Smooth muscle cell (in vitro differentiated cells): Measurements from ENCODE around the gene PRKCE. TPM values are rescaled to one million over a fixed set of nuclear protein-coding genes. Genes with fewer than 3 reads are reported as not detected.

Source experiments
- DNase-seq: peaks from one replicate; lab custom pipeline; 2025; ENCODE audit not compliant: unreplicated experiment; lab: John Stamatoyannopoulos, UW
- H2AFZ ChIP-seq: fragments of 200-600 bp; sonication (generic); 2 replicates; pipeline ENCODE4 v1.6.0; 2016; ENCODE audit warnings: antibody characterized with exemption, low read depth, mild to moderate bottlenecking
- H3F3A ChIP-seq: fragments of 200-600 bp; sonication (generic); 2 replicates; pipeline ENCODE4 v1.6.0; 2017; ENCODE audit warnings: antibody characterized with exemption, low read depth
- H3K27ac ChIP-seq: fragments of 200-600 bp; sonication (generic); 2 replicates; pipeline ENCODE4 v1.5.1; 2016; ENCODE audit warnings: low read depth, mild to moderate bottlenecking
- H3K27me3 ChIP-seq: fragments of 200-600 bp; sonication (generic); 2 replicates; pipeline ENCODE4 v1.6.1; 2016; ENCODE audit warnings: low read depth, mild to moderate bottlenecking
- H3K36me3 ChIP-seq: fragments of 200-600 bp; sonication (generic); 2 replicates; pipeline ENCODE4 v1.5.1; 2016; ENCODE audit warnings: low read depth
- H3K4me1 ChIP-seq: fragments of 200-600 bp; sonication (generic); 2 replicates; pipeline ENCODE4 v1.5.1; 2016; ENCODE audit warnings: low read depth
- H3K4me2 ChIP-seq: fragments of 200-600 bp; sonication (generic); 2 replicates; pipeline ENCODE4 v1.6.0; 2016; ENCODE audit warnings: mild to moderate bottlenecking
- H3K4me3 ChIP-seq: fragments of 200-600 bp; sonication (generic); 2 replicates; pipeline ENCODE4 v1.5.1; 2016; ENCODE audit warnings: mild to moderate bottlenecking
- H3K79me2 ChIP-seq: fragments of 200-600 bp; sonication (generic); 2 replicates; pipeline ENCODE4 v1.6.0; 2016; ENCODE audit warnings: low read depth, mild to moderate bottlenecking
- H3K9ac ChIP-seq: fragments of 200-600 bp; sonication (generic); 2 replicates; pipeline ENCODE4 v1.6.0; 2016; ENCODE audit warnings: low read depth
- H3K9me3 ChIP-seq: fragments of 200-600 bp; sonication (generic); replicated peaks from 2 replicates; pipeline ENCODE4 v1.5.1; 2016; ENCODE audit warnings: low read depth
- H4K20me1 ChIP-seq: fragments of 200-600 bp; sonication (generic); 2 replicates; pipeline ENCODE4 v1.6.0; 2016; ENCODE audit warnings: low read depth
- CTCF ChIP-seq: fragments of 200-600 bp; sonication (generic); IDR thresholded peaks from 2 replicates; pipeline ENCODE4 v1.5.1; 2017; ENCODE audit warnings: borderline replicate concordance, mild to moderate bottlenecking, antibody characterized with exemption; ENCODE audit not compliant: insufficient read depth, poor library complexity, severe bottlenecking
- WGBS: methylation state at CpG from one replicate; pipeline ENCODE4 v1.1.7; 2016; ENCODE audit warnings: low lambda C conversion rate; 5-methylcytosine and 5-hydroxymethylcytosine counted together
- polyA plus RNA-seq: library from polyadenylated mRNA; unstranded; fragments of >200 nt; fragmentation: Nextera tagmentation; extraction: Ambion mirVana; gene quantifications from 2 replicates; pipeline ENCODE4 v1.2.1, GENCODE V29; 2016
- total RNA-seq: library from RNA; depleted of rRNA; stranded (reverse); fragments of >200 nt; gene quantifications from 2 replicates; pipeline ENCODE4 v1.2.3, GENCODE V29; 2014

The PRKCE gene
- total and polyA plus RNA-seq, 2 experiments from 2014 or later: 20.6 to 29.1 TPM

- Histone ChIP-seq H2AFZ (no peak overlapping the region), H3K4me2 (no peak overlapping the region), H3K27me3 (no peaks in the 10 kb centered on the region), H3K27ac (no peak overlapping the region), H3K4me3 (no peak overlapping the region), H3F3A (no peaks in the 10 kb centered on the region), H3K9me3 (no peaks in the 10 kb centered on the region), H3K36me3 (no peaks in the 10 kb centered on the region), H3K79me2 (peaks cover 12% of the 10 kb centered on the region), H4K20me1 (peaks cover 90% of the 10 kb centered on the region), H3K9ac (no peak overlapping the region), H3K4me1 (peaks cover 7% of the 10 kb centered on the region)
- TF ChIP-seq CTCF: no peak
- DNase-seq: no peak
- 100% methylated on average over 4 of the region's 4 CpGs for WGBS
Measured at GRCh38 chr2:45864121-45864520, 212.6 kb downstream of the PRKCE start.

GRCh38 chr2:45867349-45867748, 215.9 kb downstream of the PRKCE start:
- Histone ChIP-seq H3K4me2 (no peak overlapping the region), H3K36me3 (no peaks in the 10 kb centered on the region), H4K20me1 (peaks cover 97% of the 10 kb centered on the region), H3K9me3 (no peaks in the 10 kb centered on the region), H3K4me3 (no peak overlapping the region), H2AFZ (no peak overlapping the region), H3F3A (no peaks in the 10 kb centered on the region), H3K27ac (no peak overlapping the region), H3K79me2 (peaks cover 11% of the 10 kb centered on the region), H3K27me3 (no peaks in the 10 kb centered on the region), H3K4me1 (no peaks in the 10 kb centered on the region), H3K9ac (no peak overlapping the region)
- TF ChIP-seq CTCF: no peak
- no peak for DNase-seq
- WGBS: 95% methylated on average over 3 of the region's 3 CpGs

- Histone ChIP-seq H3K4me1 (no peaks in the 10 kb centered on the region), H3K27me3 (no peaks in the 10 kb centered on the region), H3K9me3 (no peaks in the 10 kb centered on the region), H3K79me2 (peaks cover 11% of the 10 kb centered on the region), H3F3A (no peaks in the 10 kb centered on the region), H3K36me3 (no peaks in the 10 kb centered on the region), H3K9ac (no peak overlapping the region), H4K20me1 (peaks cover 97% of the 10 kb centered on the region), H3K27ac (no peak overlapping the region), H2AFZ (no peak overlapping the region), H3K4me2 (no peak overlapping the region), H3K4me3 (no peak overlapping the region)
- DNase-seq: no peak
- no peak for TF ChIP-seq CTCF
- 90% methylated on average over 4 of the region's 4 CpGs for WGBS
Measured at GRCh38 chr2:45867800-45868199, 216.3 kb downstream of the PRKCE start.

- H3K4me1 ChIP-seq: no peaks in the 10 kb centered on the region
- peak overlapping the region; percentile 24 for H3K4me2 ChIP-seq
- H3F3A ChIP-seq: no peaks in the 10 kb centered on the region
- TF ChIP-seq CTCF: no peak
- H3K27ac ChIP-seq: peak overlapping the region; percentile 30
- H3K9me3 ChIP-seq: no peaks in the 10 kb centered on the region
- peaks cover 15% of the 10 kb centered on the region for H3K79me2 ChIP-seq
- 57% methylated on average over 4 of the region's 4 CpGs for WGBS
- H3K36me3 ChIP-seq: no peaks in the 10 kb centered on the region
- no peak for DNase-seq
- no peaks in the 10 kb centered on the region for H3K27me3 ChIP-seq
- no peak overlapping the region for H3K9ac ChIP-seq
- peaks cover 97% of the 10 kb centered on the region for H4K20me1 ChIP-seq
- H2AFZ ChIP-seq: no peak overlapping the region
- no peak overlapping the region for H3K4me3 ChIP-seq
Measured at GRCh38 chr2:45869165-45869501, 217.7 kb downstream of the PRKCE start.
